Fibroblast of villous mesenchyme (primary cell): ENCODE results near the gene CTXND2. TPM values are rescaled to one million over a fixed set of nuclear protein-coding genes. Genes with fewer than 3 reads are reported as not detected.
"Not testable (repeated sequence)": the region's sequence is repeated elsewhere in the genome, so short reads cannot be mapped to it uniquely, and the experiment has no call there.

Experiments
- DNase-seq: peaks from one replicate; pipeline ENCODE4 v3.0.0-alpha.2; 2010; ENCODE audit warnings: low read depth
- H3K4me3 ChIP-seq: 2 replicates; pipeline ENCODE4 v1.5.1; 2011; ENCODE audit warnings: low read depth, mild to moderate bottlenecking, low read length
- CTCF ChIP-seq: IDR thresholded peaks from 2 replicates; pipeline ENCODE4 v1.5.1; 2012; ENCODE audit warnings: low read depth, mild to moderate bottlenecking, low read length; ENCODE audit not compliant: insufficient read depth
- total RNA-seq: library from RNA; depleted of rRNA; stranded (reverse); fragments of >200 nt; gene quantifications from 2 replicates; pipeline ENCODE4 v1.2.3, GENCODE V29; 2012

The CTXND2 gene
- total RNA-seq, result not detected in 2 replicates

DNA sequence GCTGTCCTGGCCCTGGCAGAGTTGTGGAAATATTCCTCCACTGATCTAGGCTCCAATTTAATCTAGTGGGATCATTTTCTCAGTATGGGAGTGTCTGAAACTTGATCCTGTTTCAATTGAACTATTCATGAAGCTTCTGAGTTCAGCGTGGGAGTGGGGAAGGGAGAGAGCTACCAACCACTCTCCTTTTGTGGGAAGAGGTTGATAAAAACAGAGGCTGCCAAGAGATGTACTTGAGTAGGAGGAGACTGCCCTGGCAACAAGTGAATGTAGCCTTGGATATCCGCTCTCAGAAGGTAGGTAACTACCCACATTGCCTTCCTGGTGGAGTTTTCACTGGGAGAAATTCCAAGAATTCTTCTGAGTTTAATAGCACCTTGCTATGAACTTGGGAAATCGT lies at the start of gene CTXND2:
TSS of gene CTXND2 (plus strand) at position 119 of the 400 bp plus-strand sequence. CDS start 25,179 bp downstream, outside the sequence.
- H3K4me3 ChIP-seq, result no peak within 1 kb of the TSS
- TF ChIP-seq CTCF, result no peak
- peak; percentile 38 for DNase-seq

- not testable (repeated sequence) for DNase-seq, H3K4me3 ChIP-seq
These were observed 46.1 kb upstream of the CTXND2 start for GRCh38 chr1:150840850-150841249.

GRCh38 chr1:150841626-150842025 lies 45.3 kb upstream of the CTXND2 start:
- DNase-seq, result no peak
- no peak overlapping the region for H3K4me3 ChIP-seq
- no peak for TF ChIP-seq CTCF

DNA sequence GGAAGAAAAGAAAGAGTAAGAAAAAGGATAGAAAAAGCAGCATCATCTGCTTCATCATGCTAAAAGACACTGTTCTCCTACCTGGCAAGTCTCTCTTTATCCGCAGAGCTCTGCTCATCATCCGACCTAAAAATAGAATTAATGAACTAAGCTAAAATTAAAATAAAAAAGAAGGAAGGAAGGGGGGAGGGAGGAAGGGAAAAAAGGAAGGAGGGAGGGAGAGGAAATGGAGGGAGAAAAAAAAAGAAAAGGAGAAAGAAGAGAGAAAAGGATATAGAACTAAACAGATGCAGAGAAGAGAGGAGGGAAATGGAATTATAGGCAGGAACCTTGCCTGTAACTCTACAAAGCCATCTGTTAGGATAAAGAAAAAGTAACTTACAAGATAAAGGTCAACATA lies 44.6 kb upstream of the CTXND2 start:
- DNase-seq, result no peak
- no peak overlapping the region for H3K4me3 ChIP-seq
- no peak for TF ChIP-seq CTCF

- no peak for TF ChIP-seq CTCF
- no peak overlapping the region for H3K4me3 ChIP-seq
- no peak for DNase-seq
These were observed 44.0 kb upstream of the CTXND2 start for GRCh38 chr1:150842964-150843363.

- H3K4me3 ChIP-seq, result no peak overlapping the region
- TF ChIP-seq CTCF, result no peak
- no peak for DNase-seq
These were observed 43.5 kb upstream of the CTXND2 start for GRCh38 chr1:150843474-150843873.

DNA sequence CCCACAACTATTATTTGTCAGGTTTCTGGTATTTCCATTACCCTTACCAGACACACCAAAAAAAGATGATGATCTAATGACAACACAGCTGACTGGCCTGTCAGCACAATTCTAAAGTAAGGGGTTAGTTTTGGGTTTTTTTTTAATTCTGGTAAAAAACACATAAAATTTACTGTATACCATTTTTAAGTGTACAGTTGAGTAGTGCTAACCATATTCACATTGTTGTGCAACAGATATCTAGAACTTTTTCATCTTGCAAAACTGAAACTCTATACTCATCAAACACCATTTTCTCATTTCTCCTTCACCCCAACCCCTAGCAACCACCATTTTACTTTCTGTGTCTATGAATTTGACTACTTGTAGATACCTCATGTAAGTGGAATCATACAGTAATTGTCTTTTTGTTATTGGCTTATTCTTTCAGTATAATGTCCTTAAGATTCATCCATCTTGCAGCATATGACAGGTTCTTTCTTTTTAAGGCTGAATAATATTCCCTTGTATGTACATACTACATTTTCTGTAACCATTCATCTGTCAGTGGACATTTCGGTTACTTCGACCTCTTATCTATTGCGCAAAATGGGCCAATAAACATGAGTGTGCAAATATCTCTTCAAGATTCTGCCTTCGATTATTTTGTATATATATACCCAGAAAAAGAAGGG lies 40.3 kb upstream of the CTXND2 start:
- DNase-seq, result no peak
- no peak for TF ChIP-seq CTCF
- no peak overlapping the region for H3K4me3 ChIP-seq

DNA sequence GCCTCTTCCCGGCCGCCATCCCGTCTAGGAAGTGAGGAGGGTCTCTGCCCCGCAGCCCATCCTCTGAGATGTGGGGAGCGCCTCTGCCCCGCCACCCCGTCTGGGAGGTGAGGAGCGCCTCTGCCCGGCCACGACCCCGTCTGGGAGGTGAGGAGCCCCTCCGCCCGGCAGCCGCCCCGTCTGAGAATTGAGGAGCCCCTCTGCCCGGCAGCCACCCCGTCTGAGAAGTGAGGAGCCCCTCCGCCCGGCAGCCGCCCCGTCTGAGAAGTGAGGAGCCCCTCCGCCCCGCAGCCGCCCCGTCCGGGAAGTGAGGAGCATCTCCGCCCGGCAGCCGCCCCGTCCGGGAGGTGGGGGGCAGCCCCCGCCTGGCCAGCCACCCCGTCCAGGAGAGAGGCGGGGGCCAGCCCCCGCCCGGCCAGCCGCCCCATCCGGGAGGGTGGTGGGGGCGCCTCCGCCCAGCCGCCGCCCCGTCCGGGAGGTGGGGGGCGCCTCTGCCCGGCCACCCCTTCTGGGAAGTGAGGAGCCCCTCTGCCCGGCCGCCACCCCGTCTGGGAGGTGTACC lies 36.1 kb upstream of the CTXND2 start:
- DNase-seq, H3K4me3 ChIP-seq: not testable (repeated sequence)

GRCh38 chr1:150852734-150853133 lies 34.2 kb upstream of the CTXND2 start:
- not testable (repeated sequence) for H3K4me3 ChIP-seq, DNase-seq
